GM23248 (cell line): ENCODE results near the gene FSCN2. TPM values are rescaled to one million over a fixed set of nuclear protein-coding genes. Genes with fewer than 3 reads are reported as not detected.

Experiments used
- DNase-seq: peaks from one replicate; pipeline ENCODE4 v3.0.0-alpha.2; 2015
- H2AFZ ChIP-seq: fragments of 200-600 bp; sonication (generic); 2 replicates; pipeline ENCODE4 v1.6.1; 2016; ENCODE audit warnings: antibody characterized with exemption
- H3F3A ChIP-seq: fragments of 200-600 bp; sonication (generic); 2 replicates; pipeline ENCODE4 v1.6.1; 2016; ENCODE audit warnings: mild to moderate bottlenecking, antibody characterized with exemption, mixed run types; ENCODE audit not compliant: insufficient read depth
- H3K27ac ChIP-seq: fragments of 200-600 bp; sonication (generic); 2 replicates; pipeline ENCODE4 v1.5.1; 2016; ENCODE audit warnings: mild to moderate bottlenecking
- H3K27me3 ChIP-seq: fragments of 200-600 bp; sonication (generic); replicated peaks from 2 replicates; pipeline ENCODE4 v1.6.1; 2016; ENCODE audit warnings: mild to moderate bottlenecking; ENCODE audit not compliant: insufficient read depth
- H3K36me3 ChIP-seq: fragments of 200-600 bp; sonication (generic); 2 replicates; pipeline ENCODE4 v1.6.1; 2016; ENCODE audit warnings: low read depth, mild to moderate bottlenecking
- H3K4me1 ChIP-seq: fragments of 200-600 bp; sonication (generic); 2 replicates; pipeline ENCODE4 v1.6.1; 2016; ENCODE audit warnings: mild to moderate bottlenecking; ENCODE audit not compliant: insufficient read depth
- H3K4me2 ChIP-seq: fragments of 200-600 bp; sonication (generic); one replicate; pipeline ENCODE4 v1.6.1; 2016; ENCODE audit warnings: mild to moderate bottlenecking; ENCODE audit not compliant: unreplicated experiment
- H3K4me3 ChIP-seq: fragments of 200-600 bp; sonication (generic); 2 replicates; pipeline ENCODE4 v1.5.1; 2016; ENCODE audit warnings: mild to moderate bottlenecking
- H3K79me2 ChIP-seq: fragments of 200-600 bp; sonication (generic); 2 replicates; pipeline ENCODE4 v1.6.1; 2016; ENCODE audit warnings: mild to moderate bottlenecking; ENCODE audit not compliant: insufficient read depth
- H3K9ac ChIP-seq: fragments of 200-600 bp; sonication (generic); 2 replicates; pipeline ENCODE4 v1.6.1; 2016; ENCODE audit warnings: mild to moderate bottlenecking
- H3K9me2 ChIP-seq: fragments of 200-600 bp; sonication (generic); 2 replicates; pipeline ENCODE4 v1.6.1; 2016; ENCODE audit warnings: mixed run types, mild to moderate bottlenecking, moderate library complexity; ENCODE audit not compliant: insufficient read depth
- H3K9me3 ChIP-seq: fragments of 200-600 bp; sonication (generic); one replicate; pipeline ENCODE4 v1.6.1; 2017; ENCODE audit warnings: low read depth
- H4K20me1 ChIP-seq: fragments of 200-600 bp; sonication (generic); 2 replicates; pipeline ENCODE4 v1.6.0; 2016; ENCODE audit not compliant: insufficient read depth
- EZH2 ChIP-seq: fragments of 200-600 bp; sonication (generic); IDR thresholded peaks from 2 replicates; pipeline ENCODE4 v1.6.1; 2018; ENCODE audit warnings: antibody characterized with exemption, mild to moderate bottlenecking; ENCODE audit not compliant: insufficient read depth, poor library complexity, severe bottlenecking
- EZH2phosphoT487 ChIP-seq: fragments of 200-600 bp; sonication (generic); IDR thresholded peaks from 2 replicates; pipeline ENCODE4 v1.6.1; 2018; ENCODE audit warnings: antibody characterized with exemption, moderate library complexity, mild to moderate bottlenecking, low read depth; ENCODE audit not compliant: insufficient read depth
- WGBS, 2 experiments: methylation state at CpG; one replicate each; pipeline ENCODE4 v1.1.6; 2015 to 2017; ENCODE audit warnings: low lambda C conversion rate in 2 of 2, low coverage in 1 of 2; ENCODE audit errors: missing lambda C conversion rate in 2 of 2; 5-methylcytosine and 5-hydroxymethylcytosine counted together
- in situ Hi-C: fragments of 300-500 bp; cut with MboI; formaldehyde crosslinking; loops from 2 replicates; pipeline ENCODE4 v1.15.0; 2020
- polyA plus RNA-seq: library from polyadenylated mRNA; unstranded; fragments of >200 nt; fragmentation: Nextera tagmentation; extraction: Ambion mirVana; gene quantifications from 2 replicates; pipeline ENCODE4 v1.2.1, GENCODE V29; 2016
- total RNA-seq: library from RNA; depleted of rRNA; stranded (reverse); fragments of >200 nt; shearing (Covaris generic); gene quantifications from 2 replicates; pipeline ENCODE4 v1.2.3, GENCODE V29; 2014

Gene FSCN2
- total and polyA plus RNA-seq, 2 experiments from 2014 or later: 0.48 to 3.2 TPM

DNA sequence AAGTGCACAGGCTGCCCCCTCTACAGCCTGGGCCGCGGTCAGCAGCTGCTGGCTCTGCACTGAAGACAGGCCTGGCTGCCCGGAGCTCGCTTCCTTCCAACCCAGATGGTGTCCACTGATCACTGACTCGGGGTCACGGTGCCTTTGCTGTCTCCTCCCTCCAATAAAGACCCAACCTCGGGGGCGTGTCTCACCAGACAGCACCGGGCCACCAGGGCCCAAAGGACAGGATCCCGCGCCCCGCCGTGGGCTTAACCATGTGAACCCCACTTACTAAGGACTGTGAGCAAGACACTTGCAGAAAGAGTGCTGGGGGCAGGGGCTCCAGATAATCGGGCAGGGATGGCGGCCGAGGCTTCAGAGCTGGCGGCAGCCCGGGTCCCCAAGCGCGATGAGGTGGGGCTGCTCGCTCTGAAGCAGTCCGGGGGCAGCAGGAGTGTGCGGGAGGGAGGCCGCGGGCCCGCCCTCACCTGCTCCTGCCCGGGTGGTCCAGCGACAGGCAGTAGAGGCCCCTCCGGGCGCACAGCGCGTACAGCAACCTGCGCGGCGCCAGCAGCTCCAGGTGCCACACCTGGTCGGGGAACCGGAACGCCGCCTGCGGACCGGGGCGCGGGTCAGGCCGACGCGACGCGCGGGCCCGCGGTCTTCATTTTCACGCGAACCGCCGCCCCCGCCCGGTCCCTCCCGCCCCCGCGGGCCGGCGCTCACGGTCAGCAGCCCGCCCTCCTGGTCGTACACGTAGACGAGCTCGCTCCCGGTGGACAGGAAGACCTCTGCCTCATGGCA lies 23.5 kb downstream of the FSCN2 start:
- Histone ChIP-seq H2AFZ (peak overlapping the region; percentile 75), H3F3A (peaks cover 15% of the 10 kb centered on the region; the same call in 1 of the 2 replicates), H3K4me2 (peak overlapping the region; percentile 84), H3K27me3 (no peaks in the 10 kb centered on the region), H3K79me2 (peaks cover 27% of the 10 kb centered on the region), H3K9me2 (no peaks in the 10 kb centered on the region), H3K9ac (peak overlapping the region; percentile 78), H3K4me3 (peak overlapping the region; percentile 90), H3K36me3 (no peaks in the 10 kb centered on the region), H4K20me1 (no peaks in the 10 kb centered on the region), H3K27ac (peak overlapping the region; percentile 30; the same call in 1 of the 2 replicates), H3K4me1 (peaks cover 22% of the 10 kb centered on the region), H3K9me3 (no peaks in the 10 kb centered on the region)
- no peak for TF ChIP-seq EZH2phosphoT487
- no peak for TF ChIP-seq EZH2
- DNase-seq: peak; percentile 55
- WGBS, 2 experiments: 1% methylated on average over 39 to 46 of the region's 69 CpGs
- in situ Hi-C loops: no loop called here

DNA sequence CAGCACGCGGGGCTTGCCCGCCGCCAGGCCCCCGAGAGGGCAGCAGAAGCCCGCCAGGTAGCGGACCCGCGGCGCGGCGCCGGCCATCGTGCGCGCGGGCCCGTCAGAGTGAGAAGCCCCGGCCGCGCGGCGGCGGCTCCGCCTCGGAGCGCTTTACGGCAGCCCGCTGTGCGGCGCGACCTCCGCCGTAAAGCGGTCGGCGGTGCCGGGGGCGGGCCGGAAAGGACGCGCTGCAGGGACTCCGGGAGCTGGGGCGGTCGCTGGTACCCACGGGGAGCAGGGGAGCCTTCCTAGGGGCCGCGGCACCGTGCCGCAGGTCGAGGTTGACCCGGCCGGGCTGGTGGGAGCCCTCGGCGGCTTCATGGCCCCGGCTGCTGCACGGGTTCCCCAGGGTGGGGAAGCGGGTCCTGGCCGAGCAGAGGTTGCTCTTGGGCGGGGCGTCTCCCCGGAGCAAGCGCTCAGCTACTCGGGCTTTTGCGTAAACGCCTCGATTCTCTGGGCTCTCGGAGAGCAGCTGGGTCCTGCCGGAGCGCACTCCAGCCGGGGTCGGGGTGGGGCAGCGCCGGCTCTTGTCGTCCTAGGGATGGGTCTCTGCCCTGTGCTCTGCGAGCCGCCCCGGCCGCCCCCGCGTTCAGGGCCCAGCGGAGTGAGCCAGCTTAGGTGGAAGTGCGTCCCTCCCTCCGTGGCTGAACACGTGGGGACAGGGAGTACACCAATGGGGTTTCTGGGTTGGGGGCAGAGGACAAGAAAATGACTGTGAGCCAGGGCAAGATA lies 24.3 kb downstream of the FSCN2 start, which contains the start of gene FAAP100:
Gene FAAP100, minus strand, starts transcription at position 110 of the 774 bp plus-strand sequence. Its CDS starts 23 bp downstream, at position 87.
- Histone ChIP-seq H3K79me2 (peaks cover 27% of the 10 kb centered on the region), H3K27ac (peak within 1 kb of the TSS; percentile 73), H4K20me1 (no peaks in the 10 kb centered on the region)

DNA sequence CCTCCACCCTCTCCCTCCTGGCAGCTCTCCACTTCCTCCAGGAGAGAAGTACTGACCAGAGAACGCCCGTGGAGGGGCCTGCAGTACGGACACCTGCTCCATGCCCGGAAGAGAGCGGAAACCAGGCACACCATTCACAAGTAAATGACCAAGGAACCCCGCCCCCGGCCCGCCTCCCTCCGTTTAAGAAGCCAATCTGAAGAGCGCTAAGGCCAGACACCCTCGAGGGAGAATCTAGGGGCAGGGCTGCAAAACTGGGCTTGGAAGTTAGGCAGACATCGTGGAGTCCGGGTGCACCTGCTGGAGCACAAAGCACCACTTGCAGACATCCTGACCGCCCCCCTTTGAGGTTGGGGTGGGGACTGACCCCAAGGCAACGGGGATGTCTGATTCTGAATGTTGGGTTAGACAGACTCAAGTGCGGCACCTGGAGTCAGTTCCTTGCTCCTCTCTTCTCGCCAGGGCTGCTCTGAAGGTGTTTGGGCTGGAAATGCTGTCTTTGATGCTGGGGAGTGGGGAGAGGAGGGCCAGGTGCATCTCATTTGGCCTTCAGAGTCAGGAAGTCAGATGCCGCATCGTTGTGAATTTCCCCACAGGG lies 24.9 kb downstream of the FSCN2 start:
- Histone ChIP-seq H3K79me2 (peaks cover 27% of the 10 kb centered on the region), H3K9me2 (no peaks in the 10 kb centered on the region), H3K4me2 (peak overlapping the region; percentile 95), H3K27me3 (no peaks in the 10 kb centered on the region), H3K4me3 (peak overlapping the region; percentile 90), H3K36me3 (no peaks in the 10 kb centered on the region), H3F3A (peaks cover 21% of the 10 kb centered on the region; the same call in 1 of the 2 replicates), H3K9ac (peak overlapping the region; percentile 78), H3K9me3 (no peaks in the 10 kb centered on the region), H3K4me1 (peaks cover 22% of the 10 kb centered on the region), H3K27ac (peak overlapping the region; percentile 73), H4K20me1 (no peaks in the 10 kb centered on the region), H2AFZ (peak overlapping the region; percentile 75)
- in situ Hi-C loops: no loop called here
- 6 to 8% methylated on average over 18 of the region's 19 CpGs for WGBS, 2 experiments
- peak; percentile 86 for DNase-seq
- TF ChIP-seq EZH2phosphoT487 (no peak), EZH2 (no peak)

More for the DNA sequence above, 24.3 kb downstream of the FSCN2 start, which contains the start of gene FAAP100:
- H3F3A ChIP-seq: peaks cover 21% of the 10 kb centered on the region; the same call in 1 of the 2 replicates
- no peaks in the 10 kb centered on the region for H3K27me3 ChIP-seq
- H2AFZ ChIP-seq: peak within 1 kb of the TSS; percentile 75
- peak within 1 kb of the TSS; percentile 90 for H3K4me3 ChIP-seq
- peak within 1 kb of the TSS; percentile 95 for H3K4me2 ChIP-seq
- in situ Hi-C loops: no loop called here
- WGBS, 2 experiments: 1% methylated on average over 75 of the region's 85 CpGs
- H3K4me1 ChIP-seq: peaks cover 22% of the 10 kb centered on the region
- no peaks in the 10 kb centered on the region for H3K9me3 ChIP-seq
- H3K9ac ChIP-seq: peak within 1 kb of the TSS; percentile 78
- H3K9me2 ChIP-seq: no peaks in the 10 kb centered on the region
- DNase-seq: peak; percentile 94
- no peaks in the 10 kb centered on the region for H3K36me3 ChIP-seq
- TF ChIP-seq EZH2 (no peak), EZH2phosphoT487 (no peak)
